ENCODE data around the gene BACH2.

Gene BACH2

DNA sequence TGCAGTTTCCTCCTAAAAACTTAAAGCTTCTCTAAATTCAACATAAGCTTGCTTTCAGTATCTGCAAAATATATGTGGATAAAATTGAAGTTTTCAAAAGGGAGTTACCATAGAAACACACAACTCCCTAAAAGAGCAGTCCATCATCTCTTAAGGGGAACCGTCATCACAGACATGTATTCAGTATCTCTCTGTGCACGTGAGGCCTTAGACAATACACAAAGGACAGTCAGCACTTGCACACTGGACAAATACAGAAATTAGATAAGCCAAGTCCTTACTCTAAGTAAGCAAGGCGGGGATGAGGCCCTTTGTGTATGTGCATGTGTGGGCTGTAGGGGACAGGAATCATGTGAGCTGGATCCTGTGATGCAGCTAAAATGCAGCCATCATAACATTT is 136.6 kb downstream of the BACH2 start:
- in situ Hi-C loops (cut with MboI; ENCODE audit: low pct_unique_long_range_greater_than_20kb, low sequenced_read_pairs, unreplicated experiment) = no loop called here
- TF ChIP-seq, protein P1, sequence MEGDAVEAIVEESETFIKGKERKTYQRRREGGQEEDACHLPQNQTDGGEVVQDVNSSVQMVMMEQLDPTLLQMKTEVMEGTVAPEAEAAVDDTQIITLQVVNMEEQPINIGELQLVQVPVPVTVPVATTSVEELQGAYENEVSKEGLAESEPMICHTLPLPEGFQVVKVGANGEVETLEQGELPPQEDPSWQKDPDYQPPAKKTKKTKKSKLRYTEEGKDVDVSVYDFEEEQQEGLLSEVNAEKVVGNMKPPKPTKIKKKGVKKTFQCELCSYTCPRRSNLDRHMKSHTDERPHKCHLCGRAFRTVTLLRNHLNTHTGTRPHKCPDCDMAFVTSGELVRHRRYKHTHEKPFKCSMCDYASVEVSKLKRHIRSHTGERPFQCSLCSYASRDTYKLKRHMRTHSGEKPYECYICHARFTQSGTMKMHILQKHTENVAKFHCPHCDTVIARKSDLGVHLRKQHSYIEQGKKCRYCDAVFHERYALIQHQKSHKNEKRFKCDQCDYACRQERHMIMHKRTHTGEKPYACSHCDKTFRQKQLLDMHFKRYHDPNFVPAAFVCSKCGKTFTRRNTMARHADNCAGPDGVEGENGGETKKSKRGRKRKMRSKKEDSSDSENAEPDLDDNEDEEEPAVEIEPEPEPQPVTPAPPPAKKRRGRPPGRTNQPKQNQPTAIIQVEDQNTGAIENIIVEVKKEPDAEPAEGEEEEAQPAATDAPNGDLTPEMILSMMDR (IDR thresholded peaks at IDR 0.05; ENCODE audit: extremely low read depth, insufficient read depth, missing control alignments) = no peak
- no peak for DNase-seq (ENCODE audit: low spot score)

DNA sequence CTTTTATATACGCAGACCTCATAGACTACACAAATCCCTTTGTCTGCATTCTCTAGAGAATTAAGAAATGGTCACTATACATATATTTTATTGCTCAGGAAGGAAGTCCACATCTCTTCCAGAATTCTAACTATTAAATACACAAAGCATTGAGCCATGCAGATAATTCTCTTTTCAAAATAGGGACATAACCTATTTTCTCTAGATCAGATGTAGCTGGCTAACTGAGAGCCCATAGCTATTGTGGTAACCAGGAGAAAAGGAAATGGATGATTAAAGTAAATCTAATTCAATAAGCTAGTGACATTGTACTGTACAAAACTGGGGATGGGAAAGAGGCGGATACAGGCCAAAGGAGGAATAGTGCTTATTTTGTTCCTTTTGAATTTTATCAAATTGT is 137.2 kb downstream of the BACH2 start:
- DNase-seq (ENCODE audit: low spot score) = no peak
- TF ChIP-seq, protein P1 (IDR thresholded peaks at IDR 0.05; ENCODE audit: extremely low read depth, insufficient read depth, missing control alignments) = no peak
- in situ Hi-C loops (cut with MboI; ENCODE audit: low pct_unique_long_range_greater_than_20kb, low sequenced_read_pairs, unreplicated experiment) = no loop called here

DNA sequence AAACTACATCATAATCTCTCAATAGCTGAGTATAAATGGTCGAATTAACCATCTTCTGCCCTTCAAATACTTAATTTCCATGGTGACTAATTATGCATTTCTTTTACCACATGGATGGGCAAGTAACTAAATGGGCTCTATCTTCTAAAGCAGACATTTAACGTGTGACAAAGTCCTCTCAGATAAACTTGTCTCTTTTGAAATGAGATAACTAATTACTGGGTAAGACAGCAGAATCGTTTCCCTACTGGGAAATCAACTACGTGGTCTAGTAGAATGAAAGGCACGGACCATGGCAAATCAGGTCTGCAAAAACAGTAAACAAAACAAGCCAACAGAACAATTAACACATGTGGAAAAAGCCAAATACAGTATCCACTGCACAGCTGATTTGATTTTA is 137.7 kb downstream of the BACH2 start:
- no peak for DNase-seq (ENCODE audit: low spot score)
- in situ Hi-C loops (cut with MboI; ENCODE audit: low pct_unique_long_range_greater_than_20kb, low sequenced_read_pairs, unreplicated experiment) = no loop called here
- TF ChIP-seq, protein P1 (IDR thresholded peaks at IDR 0.05; ENCODE audit: extremely low read depth, insufficient read depth, missing control alignments) = no peak

DNA sequence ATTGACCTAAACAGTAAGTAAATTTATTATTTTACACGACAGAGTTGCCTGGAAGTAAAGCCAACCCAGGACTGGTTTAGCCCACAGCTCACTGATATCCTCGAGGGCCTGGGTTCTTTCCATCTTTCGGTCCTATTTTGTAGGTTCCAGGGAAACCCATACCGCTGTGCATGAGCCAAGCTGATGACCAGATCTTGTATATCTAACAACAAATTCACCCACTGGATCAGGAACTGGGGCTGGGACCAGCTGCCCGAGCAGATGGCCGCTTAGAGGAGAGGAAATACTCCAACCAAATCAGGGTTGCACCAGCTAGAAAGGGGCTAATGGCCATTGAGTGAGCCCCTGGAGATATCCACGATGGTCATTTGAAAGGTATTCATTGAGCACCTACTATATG is 139.2 kb downstream of the BACH2 start:
- TF ChIP-seq, protein P1 (IDR thresholded peaks at IDR 0.05; ENCODE audit: extremely low read depth, insufficient read depth, missing control alignments) = no peak
- no peak for DNase-seq (ENCODE audit: low spot score)
- in situ Hi-C loops (cut with MboI; ENCODE audit: low pct_unique_long_range_greater_than_20kb, low sequenced_read_pairs, unreplicated experiment) = no loop called here

DNA sequence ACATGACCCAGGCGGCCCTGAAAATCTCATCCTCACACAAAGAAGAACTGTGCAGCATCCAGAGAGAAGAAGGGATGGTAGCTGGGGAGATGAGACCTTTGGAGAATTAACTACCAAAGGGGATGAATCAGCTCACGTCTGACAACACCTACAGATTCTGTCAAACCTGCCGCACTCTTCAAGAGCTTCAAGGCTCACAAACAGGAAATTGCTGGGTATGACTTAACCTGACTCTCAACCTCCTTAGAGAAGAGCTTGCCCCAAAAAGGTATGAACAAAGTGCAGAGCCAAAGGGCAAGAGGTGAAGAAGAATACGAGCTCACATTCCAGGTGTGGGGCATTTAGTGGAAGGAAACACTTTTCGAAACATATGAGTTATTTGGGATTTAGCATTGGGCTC is 139.8 kb downstream of the BACH2 start:
- TF ChIP-seq, protein P1 (IDR thresholded peaks at IDR 0.05; ENCODE audit: extremely low read depth, insufficient read depth, missing control alignments) = no peak
- in situ Hi-C loops (cut with MboI; ENCODE audit: low pct_unique_long_range_greater_than_20kb, low sequenced_read_pairs, unreplicated experiment) = no loop called here
- no peak for DNase-seq (ENCODE audit: low spot score)

DNA sequence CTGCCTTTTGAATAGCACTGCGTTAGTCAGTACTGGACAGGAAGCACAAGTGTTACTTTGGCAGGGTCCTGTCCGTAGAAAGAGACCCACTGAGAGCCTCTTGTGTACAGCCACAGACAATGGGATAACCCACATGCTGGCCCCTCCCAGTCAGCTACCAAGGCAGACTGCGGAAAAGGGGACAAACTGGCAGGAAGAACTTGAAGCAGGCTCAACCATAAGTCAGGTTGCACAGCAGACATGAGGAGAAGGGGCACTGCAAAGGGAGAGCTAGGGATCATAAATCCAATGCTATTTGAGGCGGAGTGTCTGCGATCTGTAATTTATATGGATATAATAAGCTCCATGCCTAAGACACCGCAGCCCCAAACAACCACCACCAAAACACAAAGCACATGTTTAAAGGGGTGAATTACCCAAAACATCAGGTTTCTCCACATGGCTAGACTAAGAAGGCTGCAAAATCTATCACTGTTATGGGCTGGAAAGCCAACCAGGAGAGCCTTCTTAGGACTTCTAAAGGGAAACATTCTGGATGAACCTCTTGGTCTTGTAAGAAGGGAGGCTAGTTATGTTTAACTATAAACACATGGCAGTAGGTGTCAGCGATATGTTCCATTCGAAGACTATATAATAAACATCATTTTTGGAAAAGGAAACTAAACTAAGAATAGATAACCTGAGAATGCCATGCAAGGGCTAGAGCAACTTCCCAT is 141.7 kb downstream of the BACH2 start:
- in situ Hi-C loops (cut with MboI; ENCODE audit: low pct_unique_long_range_greater_than_20kb, low sequenced_read_pairs, unreplicated experiment) = no loop called here
- DNase-seq (ENCODE audit: low spot score) = no peak
- TF ChIP-seq, protein P1 (IDR thresholded peaks at IDR 0.05; ENCODE audit: extremely low read depth, insufficient read depth, missing control alignments) = no peak

Measured in GM13977 (cell line).